Subcutaneous abdominal adipose tissue (tissue), 5 donors: ENCODE results near the gene BICC1.

Experiments
- H3K27ac ChIP-seq: one replicate; pipeline ENCODE4 v1.7.0; 2013; ENCODE audit warnings: low read depth, mild to moderate bottlenecking, inconsistent platforms, low read length, moderate library complexity
- H3K27me3 ChIP-seq, 5 donors: one replicate each; pipeline ENCODE4 v1.7.0; 2013; ENCODE audit warnings: low read length in 5 of 5, inconsistent platforms in 1 of 5; ENCODE audit not compliant: control insufficient read depth in 5 of 5, insufficient read depth in 4 of 5
- H3K36me3 ChIP-seq, 5 donors: one replicate each; pipeline ENCODE4 v1.7.0; 2013; ENCODE audit warnings: low read length in 5 of 5; ENCODE audit not compliant: control insufficient read depth in 5 of 5, insufficient read depth in 5 of 5
- H3K4me1 ChIP-seq, 5 donors: one replicate each; pipeline ENCODE4 v1.7.0; 2013; ENCODE audit warnings: low read length in 5 of 5, mild to moderate bottlenecking in 3 of 5, moderate library complexity in 1 of 5; ENCODE audit not compliant: control insufficient read depth in 5 of 5, insufficient read depth in 5 of 5
- H3K4me3 ChIP-seq, 5 donors: one replicate each; pipeline ENCODE4 v1.7.0; 2013; ENCODE audit warnings: low read length in 5 of 5, low read depth in 1 of 5
- H3K9ac ChIP-seq, 5 donors: one replicate each; pipeline ENCODE4 v1.7.0; 2013; ENCODE audit warnings: low read length in 5 of 5, mild to moderate bottlenecking in 4 of 5, moderate library complexity in 3 of 5
- H3K9me3 ChIP-seq, 5 donors: one replicate each; pipeline ENCODE4 v1.7.0; 2013; ENCODE audit warnings: low read length in 5 of 5; ENCODE audit not compliant: control insufficient read depth in 5 of 5
- donor health status: healthy.
- donor health status: healthy.
- donor health status: healthy.
- donor health status: healthy.
- donor health status: healthy.

The BICC1 gene

DNA sequence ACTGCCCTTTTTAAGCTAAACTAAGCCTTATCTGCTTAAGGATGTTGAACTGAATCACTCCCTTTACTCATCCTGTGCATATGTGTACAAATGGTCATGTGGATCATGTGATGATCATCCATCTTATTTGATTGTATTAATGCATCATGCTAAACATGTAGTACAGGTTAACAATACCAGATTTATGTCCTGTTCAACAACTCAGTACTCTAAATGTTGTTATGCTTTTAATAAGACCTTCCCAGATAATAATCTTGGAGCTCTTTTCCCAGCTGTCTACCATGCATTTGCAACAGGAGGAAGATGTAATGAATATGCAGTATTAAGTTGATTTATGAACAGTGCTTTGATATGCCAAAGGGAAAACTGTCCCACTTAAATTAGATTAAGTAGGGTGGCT lies 318.0 kb downstream of the BICC1 start:
- H3K27me3 ChIP-seq: no peaks in the 10 kb centered on the region
- no peaks in the 10 kb centered on the region for H3K9me3 ChIP-seq
- H3K4me3 ChIP-seq: no peak overlapping the region

DNA sequence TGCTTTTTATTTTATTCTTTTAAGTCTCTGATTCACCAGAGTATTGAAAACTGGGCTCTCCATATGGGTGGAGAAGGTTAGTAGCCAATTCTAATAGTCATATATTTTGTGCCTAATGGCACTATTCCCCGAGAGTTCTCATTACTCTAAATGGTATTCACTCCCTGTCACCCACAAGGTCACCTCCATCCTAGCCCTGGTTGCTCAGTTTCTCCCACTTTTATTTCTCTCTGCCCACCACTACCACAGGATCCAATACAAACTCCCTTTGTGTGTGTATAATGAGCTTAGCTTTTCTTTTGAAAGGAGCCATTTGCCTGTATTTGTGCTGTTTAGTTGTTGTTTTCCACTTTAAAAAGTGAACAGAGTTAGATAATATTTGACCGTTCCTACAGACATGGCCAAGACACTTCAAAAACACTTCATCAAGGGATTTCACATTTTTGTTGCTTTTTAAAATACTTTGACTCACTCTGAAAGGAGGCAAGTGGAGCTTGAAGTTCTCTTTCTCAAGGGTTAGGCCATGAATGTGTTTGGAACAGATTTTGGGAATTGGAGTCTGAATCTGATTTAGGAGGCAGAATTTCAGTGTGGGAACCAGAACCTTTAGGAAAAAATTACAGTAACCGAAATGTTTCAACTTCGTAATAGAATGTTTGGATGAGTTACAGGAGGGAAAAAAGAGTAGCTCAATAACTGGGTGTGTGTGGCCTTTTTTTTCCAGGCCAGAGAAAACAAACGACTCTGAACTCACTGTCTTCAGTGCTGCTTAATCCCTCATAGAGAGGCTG lies 321.3 kb downstream of the BICC1 start:
- Histone ChIP-seq H3K27ac (peak overlapping the region; percentile 50), H3K36me3 (no peaks in the 10 kb centered on the region), H3K27me3 (no peaks in the 10 kb centered on the region), H3K9ac (no peak overlapping the region), H3K4me3 (no peak overlapping the region), H3K9me3 (no peaks in the 10 kb centered on the region), H3K4me1 (no peaks in the 10 kb centered on the region)

More for the DNA sequence above, 318.0 kb downstream of the BICC1 start:
- Histone ChIP-seq H3K4me1 (no peaks in the 10 kb centered on the region), H3K9ac (no peak overlapping the region), H3K27ac (no peak overlapping the region), H3K36me3 (no peaks in the 10 kb centered on the region)

DNA sequence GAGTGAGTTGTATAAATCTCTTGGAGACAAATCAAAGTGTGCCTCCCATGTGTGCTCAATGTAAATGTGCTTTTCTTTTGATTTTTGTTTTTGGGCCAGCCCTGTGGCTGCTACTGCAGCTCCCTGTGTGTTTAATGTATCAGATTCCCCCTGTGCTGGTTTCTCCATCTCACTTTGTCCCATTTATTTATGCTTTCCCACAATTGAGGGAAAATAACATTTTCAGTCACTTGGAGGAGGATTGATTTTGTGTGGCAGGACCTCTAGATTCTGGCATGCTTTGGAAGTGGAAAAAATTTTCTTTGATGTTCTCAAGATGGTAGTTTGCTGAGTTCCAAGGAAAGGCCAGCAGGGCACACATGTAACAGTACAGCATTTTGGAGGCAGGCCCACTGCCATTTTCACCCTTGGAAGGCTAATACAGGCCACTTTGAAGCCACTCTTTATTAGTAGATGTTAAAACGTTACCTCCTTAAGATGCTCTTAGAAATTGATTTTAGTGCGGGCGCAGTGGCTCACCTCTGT lies 323.6 kb downstream of the BICC1 start:
- H3K4me3 ChIP-seq: no peak overlapping the region
- no peaks in the 10 kb centered on the region for H3K9me3 ChIP-seq
- no peaks in the 10 kb centered on the region for H3K27me3 ChIP-seq
- H3K9ac ChIP-seq: no peak overlapping the region
- H3K27ac ChIP-seq: no peak overlapping the region
- no peaks in the 10 kb centered on the region for H3K4me1 ChIP-seq
- no peaks in the 10 kb centered on the region for H3K36me3 ChIP-seq

DNA sequence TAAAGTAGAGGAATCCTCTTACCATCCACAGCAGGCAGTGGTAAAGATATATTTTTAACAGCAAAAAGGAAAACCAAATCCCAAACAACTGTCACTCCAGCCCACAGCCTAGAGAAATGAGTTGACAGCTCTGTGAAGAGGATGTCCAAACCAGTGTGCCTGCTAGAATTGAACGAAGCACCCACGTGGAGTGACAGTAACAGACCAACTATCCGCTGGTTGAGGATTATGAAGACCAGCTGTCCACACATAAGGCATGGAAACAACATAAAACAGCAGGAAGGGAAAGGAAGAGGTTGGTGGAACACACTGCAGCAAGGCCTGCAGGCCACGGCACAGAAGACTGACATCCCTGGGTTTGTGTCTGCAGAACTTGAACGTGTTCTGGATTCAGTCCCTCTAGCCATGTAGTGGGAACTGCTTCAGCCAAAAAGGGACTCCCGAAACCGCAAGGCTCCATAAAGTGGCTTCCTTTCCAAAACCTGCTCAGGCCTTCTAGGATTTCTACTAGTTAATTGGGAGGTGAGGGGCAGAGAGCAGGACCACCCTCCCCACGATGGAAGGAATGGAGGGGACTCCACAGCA lies 324.4 kb downstream of the BICC1 start:
- Histone ChIP-seq H3K4me1 (no peaks in the 10 kb centered on the region), H3K9ac (no peak overlapping the region), H3K9me3 (no peaks in the 10 kb centered on the region), H3K27me3 (no peaks in the 10 kb centered on the region), H3K27ac (no peak overlapping the region), H3K4me3 (no peak overlapping the region), H3K36me3 (no peaks in the 10 kb centered on the region)

DNA sequence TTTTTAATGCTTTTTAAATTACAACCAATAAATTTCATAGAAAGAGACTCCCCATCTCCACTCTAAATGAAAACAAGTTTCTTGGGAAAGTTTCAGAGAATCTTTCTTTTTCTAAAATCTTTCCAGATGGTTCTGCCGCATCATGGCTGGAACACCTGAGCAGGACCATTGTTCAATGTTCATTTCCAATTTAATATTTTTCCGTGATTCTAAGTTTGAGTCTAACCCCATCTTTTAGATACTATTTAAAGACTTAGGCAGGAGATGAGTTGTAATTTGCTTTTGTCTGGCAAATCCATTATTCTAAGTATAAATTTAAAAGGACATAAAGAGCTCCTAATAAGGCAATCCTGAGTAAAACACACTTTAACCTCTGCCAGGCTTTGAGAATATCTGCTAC lies 325.2 kb downstream of the BICC1 start:
- no peak overlapping the region for H3K9ac ChIP-seq
- no peaks in the 10 kb centered on the region for H3K9me3 ChIP-seq
- H3K4me1 ChIP-seq: no peaks in the 10 kb centered on the region
- no peaks in the 10 kb centered on the region for H3K36me3 ChIP-seq
- H3K4me3 ChIP-seq: no peak overlapping the region
- no peak overlapping the region for H3K27ac ChIP-seq
- H3K27me3 ChIP-seq: no peaks in the 10 kb centered on the region

DNA sequence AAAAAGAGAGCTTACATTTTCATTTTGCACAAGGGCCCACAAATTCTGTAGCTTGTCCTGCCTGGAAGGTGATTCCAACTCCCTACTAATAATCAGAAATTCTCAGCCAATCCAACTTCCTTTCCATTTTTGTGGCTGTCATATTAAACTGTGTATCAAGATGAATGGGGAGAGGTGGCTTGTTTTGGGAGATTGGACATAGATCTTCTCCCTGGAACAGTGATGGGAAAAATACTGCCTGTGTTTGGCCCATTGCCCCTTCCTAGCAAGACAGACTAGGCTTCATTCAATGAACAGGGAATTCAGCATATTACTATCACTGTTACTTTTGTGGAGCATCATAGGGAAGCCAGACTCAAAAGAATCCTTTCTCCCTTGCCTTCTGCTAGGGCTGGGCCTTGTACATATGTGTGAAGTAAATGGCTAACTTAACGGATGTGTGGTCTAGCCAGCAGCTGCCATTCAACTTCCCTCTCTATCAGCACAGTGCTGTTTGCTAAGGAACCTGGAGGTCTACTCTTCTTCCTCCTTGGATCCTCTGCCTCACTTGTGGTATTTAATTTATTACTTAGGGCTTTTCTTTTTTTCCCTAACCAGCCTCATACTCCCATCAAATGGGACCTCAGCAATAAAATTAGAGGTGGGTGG lies 326.0 kb downstream of the BICC1 start:
- Histone ChIP-seq H3K9me3 (no peaks in the 10 kb centered on the region), H3K4me1 (no peaks in the 10 kb centered on the region), H3K4me3 (no peak overlapping the region), H3K36me3 (no peaks in the 10 kb centered on the region), H3K27me3 (no peaks in the 10 kb centered on the region), H3K9ac (no peak overlapping the region), H3K27ac (no peak overlapping the region)

DNA sequence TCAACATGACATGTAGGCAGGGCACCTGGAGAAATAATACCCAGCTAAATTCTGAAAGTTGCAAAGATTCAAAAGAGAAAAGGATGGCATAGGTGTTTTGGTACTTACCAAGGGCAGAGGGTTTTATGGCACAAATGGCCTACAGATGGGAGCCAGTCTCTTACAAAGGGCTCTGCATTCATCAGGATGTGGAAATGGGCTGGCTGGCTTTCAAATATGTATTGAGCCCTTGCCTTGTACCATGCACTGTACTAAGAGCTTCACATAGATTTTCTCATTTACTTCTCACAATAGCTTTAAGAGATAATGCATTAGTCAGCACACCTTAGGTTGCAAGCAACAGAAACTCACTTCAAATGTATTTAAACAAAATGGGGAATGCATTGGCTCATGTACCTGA lies 327.1 kb downstream of the BICC1 start:
- H3K4me1 ChIP-seq: no peaks in the 10 kb centered on the region
- no peak overlapping the region for H3K9ac ChIP-seq
- no peaks in the 10 kb centered on the region for H3K27me3 ChIP-seq
- H3K27ac ChIP-seq: no peak overlapping the region
- H3K9me3 ChIP-seq: no peaks in the 10 kb centered on the region
- H3K36me3 ChIP-seq: no peaks in the 10 kb centered on the region
- no peak overlapping the region for H3K4me3 ChIP-seq

DNA sequence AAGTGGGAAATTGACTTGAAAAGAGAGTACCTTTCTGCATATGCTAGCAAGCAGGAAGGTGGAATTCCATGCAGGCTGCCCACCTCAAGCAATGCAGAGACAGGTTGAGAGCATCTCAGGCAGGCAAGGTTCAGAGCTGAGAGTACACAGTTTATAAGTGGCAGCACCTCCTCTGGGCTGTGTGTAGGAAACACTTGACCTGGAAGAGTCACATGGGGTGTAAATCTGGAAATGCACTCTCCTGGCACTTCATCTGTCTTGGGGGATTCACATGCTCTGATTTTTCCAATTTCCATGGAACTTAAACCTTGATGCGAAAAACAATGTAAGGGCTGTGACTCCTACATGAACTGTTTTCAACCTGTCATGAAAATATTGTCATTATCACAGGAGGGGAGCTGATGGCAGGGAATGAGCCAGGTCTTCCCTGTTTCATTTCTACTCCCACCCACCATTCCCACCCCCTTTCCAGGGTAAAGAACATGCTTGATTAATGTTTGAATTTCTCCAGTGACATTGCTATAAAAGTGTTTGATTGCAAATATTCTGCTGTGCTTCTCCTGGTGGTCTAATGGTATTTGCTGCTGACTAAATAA lies 328.3 kb downstream of the BICC1 start:
- no peaks in the 10 kb centered on the region for H3K27me3 ChIP-seq
- H3K36me3 ChIP-seq: no peaks in the 10 kb centered on the region
- H3K4me3 ChIP-seq: no peak overlapping the region
- no peak overlapping the region for H3K9ac ChIP-seq
- no peak overlapping the region for H3K27ac ChIP-seq
- no peaks in the 10 kb centered on the region for H3K4me1 ChIP-seq
- H3K9me3 ChIP-seq: no peaks in the 10 kb centered on the region

DNA sequence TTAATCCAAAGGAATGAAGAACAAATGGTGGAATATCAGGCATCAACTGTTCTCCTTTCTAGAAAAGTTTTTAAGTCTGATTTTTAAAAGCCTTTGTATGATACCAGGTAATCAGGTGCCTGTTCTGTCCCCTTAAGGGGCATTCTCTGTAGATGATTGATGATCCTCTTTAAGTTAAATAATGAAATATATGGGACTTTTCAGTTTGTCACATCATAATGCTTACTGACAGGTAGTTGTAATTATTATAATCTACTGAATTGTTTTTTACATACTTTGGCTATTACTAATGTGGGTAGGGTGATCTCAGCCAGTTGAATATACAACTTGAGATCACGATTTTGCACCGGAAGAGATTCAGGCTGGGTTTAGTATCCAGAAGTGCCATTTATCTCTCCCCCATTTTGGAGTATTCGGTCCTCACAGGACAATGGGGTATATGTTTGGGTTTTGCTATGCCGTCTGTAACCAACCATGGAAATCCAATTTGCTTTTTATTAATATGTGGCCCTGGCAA lies 330.2 kb downstream of the BICC1 start:
- Histone ChIP-seq H3K4me3 (no peak overlapping the region), H3K27me3 (no peaks in the 10 kb centered on the region), H3K36me3 (no peaks in the 10 kb centered on the region), H3K9ac (no peak overlapping the region), H3K4me1 (no peaks in the 10 kb centered on the region), H3K9me3 (no peaks in the 10 kb centered on the region), H3K27ac (no peak overlapping the region)

DNA sequence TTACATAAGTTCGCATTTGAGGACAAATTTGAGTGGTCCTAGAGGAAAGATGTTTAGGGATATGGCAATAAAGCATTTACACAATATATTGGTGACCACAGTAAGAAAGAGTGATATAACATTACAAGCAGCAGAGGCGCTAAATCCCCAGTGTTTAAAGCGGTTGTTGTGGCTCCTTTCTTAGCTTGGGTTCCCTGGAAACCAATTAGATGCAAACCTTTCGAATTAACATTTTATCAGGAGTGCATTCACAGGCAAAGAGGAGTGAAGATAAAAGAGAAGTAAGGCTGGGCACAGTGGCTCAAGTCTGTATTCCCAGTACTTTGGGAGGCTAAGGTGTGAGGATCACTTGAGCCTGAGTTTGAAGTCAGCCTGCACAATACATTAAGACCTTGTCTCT lies 331.1 kb downstream of the BICC1 start:
- no peak overlapping the region for H3K9ac ChIP-seq
- H3K4me3 ChIP-seq: no peak overlapping the region
- no peaks in the 10 kb centered on the region for H3K9me3 ChIP-seq
- no peak overlapping the region for H3K27ac ChIP-seq
- H3K4me1 ChIP-seq: no peaks in the 10 kb centered on the region
- no peaks in the 10 kb centered on the region for H3K27me3 ChIP-seq
- no peaks in the 10 kb centered on the region for H3K36me3 ChIP-seq
